DOHH2 (cell line): ENCODE measurements around the gene TMPRSS9.
"Not testable (repeated sequence)": the region's sequence is repeated elsewhere in the genome, so short reads cannot be mapped to it uniquely, and the experiment has no call there.

Source experiments
- H3F3A ChIP-seq: fragments of 200-600 bp; sonication (generic), shearing (Covaris generic); 2 replicates; pipeline ENCODE4 v1.6.0; 2016; ENCODE audit warnings: antibody characterized with exemption, mild to moderate bottlenecking; ENCODE audit not compliant: control insufficient read depth, insufficient read depth
- H3K27ac ChIP-seq: fragments of 200-600 bp; sonication (generic); 2 replicates; pipeline ENCODE4 v1.5.1; 2014; ENCODE audit warnings: low read depth, mild to moderate bottlenecking, low read length, moderate library complexity
- H3K27me3 ChIP-seq: fragments of 200-600 bp; sonication (generic); 2 replicates; pipeline ENCODE4 v1.6.1; 2014; ENCODE audit warnings: mild to moderate bottlenecking, low read length, mixed read lengths; ENCODE audit not compliant: control insufficient read depth
- H3K36me3 ChIP-seq: fragments of 200-600 bp; sonication (generic); 2 replicates; pipeline ENCODE4 v1.6.1; 2014; ENCODE audit warnings: mild to moderate bottlenecking, low read length, moderate library complexity, mixed read lengths; ENCODE audit not compliant: control insufficient read depth
- H3K4me1 ChIP-seq: fragments of 200-600 bp; sonication (generic); 2 replicates; pipeline ENCODE4 v1.6.1; 2014; ENCODE audit warnings: mild to moderate bottlenecking, low read length, mixed read lengths; ENCODE audit not compliant: control insufficient read depth
- H3K4me2 ChIP-seq: fragments of 200-600 bp; sonication (generic); 2 replicates; pipeline ENCODE4 v1.6.0; 2014; ENCODE audit warnings: mild to moderate bottlenecking, low read length, moderate library complexity
- H3K4me3 ChIP-seq: fragments of 200-600 bp; sonication (generic); 2 replicates; pipeline ENCODE4 v1.5.1; 2014; ENCODE audit warnings: mild to moderate bottlenecking, low read length, mixed read lengths
- H3K79me2 ChIP-seq: fragments of 200-600 bp; sonication (generic); 2 replicates; pipeline ENCODE4 v1.6.1; 2014; ENCODE audit warnings: mild to moderate bottlenecking, low read length, mixed read lengths; ENCODE audit not compliant: control insufficient read depth
- H3K9me2 ChIP-seq: fragments of 200-600 bp; sonication (generic); replicated peaks from 2 replicates; pipeline ENCODE4 v1.6.1; 2014; ENCODE audit warnings: mild to moderate bottlenecking, low read length, mixed read lengths; ENCODE audit not compliant: control insufficient read depth
- H3K9me3 ChIP-seq: fragments of 200-600 bp; sonication (generic); 2 replicates; pipeline ENCODE4 v1.6.1; 2014; ENCODE audit warnings: antibody characterized with exemption, low read length, mixed read lengths; ENCODE audit not compliant: control insufficient read depth, insufficient read depth
- H4K20me1 ChIP-seq: fragments of 200-600 bp; sonication (generic); 2 replicates; pipeline ENCODE4 v1.6.0; 2014; ENCODE audit warnings: low read depth, mild to moderate bottlenecking, antibody characterized with exemption, low read length, moderate library complexity; ENCODE audit not compliant: control insufficient read depth, insufficient read depth
- CTCF ChIP-seq: fragments of 200-600 bp; sonication (generic); IDR thresholded peaks from one replicate; pipeline ENCODE4 v1.5.1; 2014; ENCODE audit warnings: antibody characterized with exemption, mild to moderate bottlenecking, low read depth, low read length; ENCODE audit not compliant: poor library complexity, severe bottlenecking
- EZH2phosphoT487 ChIP-seq: fragments of 200-600 bp; sonication (generic); IDR thresholded peaks from 2 replicates; pipeline ENCODE4 v1.6.1; 2017; ENCODE audit warnings: borderline replicate concordance, mild to moderate bottlenecking, antibody characterized with exemption, low read length, moderate library complexity, mixed read lengths

The TMPRSS9 gene

GRCh38 chr19:2464389-2464788, 104.3 kb downstream of the TMPRSS9 start:
- no peaks in the 10 kb centered on the region; the same call in 1 of the 2 replicates for H3F3A ChIP-seq
- H3K79me2 ChIP-seq, result no peaks in the 10 kb centered on the region
- H3K9me2 ChIP-seq, result no peaks in the 10 kb centered on the region
- peaks cover 29% of the 10 kb centered on the region for H3K4me1 ChIP-seq
- no peak for TF ChIP-seq CTCF
- TF ChIP-seq EZH2phosphoT487, result no peak
- H3K27ac ChIP-seq, result no peak overlapping the region
- no peak overlapping the region for H3K4me3 ChIP-seq
- H3K9me3 ChIP-seq, result no peaks in the 10 kb centered on the region
- no peaks in the 10 kb centered on the region for H4K20me1 ChIP-seq
- no peaks in the 10 kb centered on the region for H3K36me3 ChIP-seq
- H3K27me3 ChIP-seq, result peaks cover 8% of the 10 kb centered on the region
- no peak overlapping the region for H3K4me2 ChIP-seq

GRCh38 chr19:2468596-2468995, 108.5 kb downstream of the TMPRSS9 start:
- peaks cover 18% of the 10 kb centered on the region for H3K4me1 ChIP-seq
- H3K9me3 ChIP-seq, result no peaks in the 10 kb centered on the region
- TF ChIP-seq EZH2phosphoT487 (no peak), CTCF (no peak)
- H3K79me2 ChIP-seq, result no peaks in the 10 kb centered on the region
- no peaks in the 10 kb centered on the region for H3K36me3 ChIP-seq
- no peak overlapping the region for H3K4me3 ChIP-seq
- no peaks in the 10 kb centered on the region for H4K20me1 ChIP-seq
- no peaks in the 10 kb centered on the region for H3K27me3 ChIP-seq
- H3F3A ChIP-seq, result no peaks in the 10 kb centered on the region; the same call in 1 of the 2 replicates
- no peak overlapping the region for H3K4me2 ChIP-seq
- H3K27ac ChIP-seq, result no peak overlapping the region
- H3K9me2 ChIP-seq, result no peaks in the 10 kb centered on the region

GRCh38 chr19:2469102-2469914, 109.2 kb downstream of the TMPRSS9 start:
- peak overlapping the region; percentile 32; the same call in 1 of the 2 replicates for H3K4me2 ChIP-seq
- 0 out of 2 replicates have a peak overlapping the region, but pooled peaks have one; percentile 3 for H3K4me3 ChIP-seq

GRCh38 chr19:2469915-2470200, 109.8 kb downstream of the TMPRSS9 start:
- not testable (repeated sequence) for H3K36me3 ChIP-seq, H4K20me1 ChIP-seq, H3K79me2 ChIP-seq, H3F3A ChIP-seq, H3K27ac ChIP-seq, H3K4me3 ChIP-seq, H3K9me2 ChIP-seq, H3K9me3 ChIP-seq, H3K27me3 ChIP-seq
- H3K4me1 ChIP-seq, result peaks cover 24% of the 10 kb centered on the region
- H3K4me2 ChIP-seq, result 0 out of 2 replicates have a peak overlapping the region, but pooled peaks have one; percentile 32

More at GRCh38 chr19:2469102-2469914, 109.2 kb downstream of the TMPRSS9 start:
- TF ChIP-seq CTCF, result no peak
- H3K36me3 ChIP-seq, result no peaks in the 10 kb centered on the region
- H3F3A ChIP-seq, result no peaks in the 10 kb centered on the region; the same call in 1 of the 2 replicates
- no peaks in the 10 kb centered on the region for H4K20me1 ChIP-seq
- no peak overlapping the region for H3K27ac ChIP-seq
- H3K27me3 ChIP-seq, result no peaks in the 10 kb centered on the region
- no peaks in the 10 kb centered on the region for H3K9me3 ChIP-seq
- H3K4me1 ChIP-seq, result peaks cover 22% of the 10 kb centered on the region
- H3K9me2 ChIP-seq, result no peaks in the 10 kb centered on the region
- no peaks in the 10 kb centered on the region for H3K79me2 ChIP-seq
